AG10803 (cell line): ENCODE measurements around the gene PLA2G6.

Source experiments
- DNase-seq: peaks from one replicate; pipeline ENCODE4 v3.0.0; 2010; ENCODE audit warnings: low read depth
- H3K4me3 ChIP-seq: 2 replicates; pipeline ENCODE4 v1.5.1; 2011; ENCODE audit warnings: mild to moderate bottlenecking, low read length, control low read depth
- TF ChIP-seq, protein P1 (sequence below): conservative IDR thresholded peaks from 2 replicates; pipeline ENCODE4 v1.5.1; 2011; ENCODE audit warnings: mild to moderate bottlenecking, low read length, control low read depth, inconsistent platforms

Gene PLA2G6

DNA sequence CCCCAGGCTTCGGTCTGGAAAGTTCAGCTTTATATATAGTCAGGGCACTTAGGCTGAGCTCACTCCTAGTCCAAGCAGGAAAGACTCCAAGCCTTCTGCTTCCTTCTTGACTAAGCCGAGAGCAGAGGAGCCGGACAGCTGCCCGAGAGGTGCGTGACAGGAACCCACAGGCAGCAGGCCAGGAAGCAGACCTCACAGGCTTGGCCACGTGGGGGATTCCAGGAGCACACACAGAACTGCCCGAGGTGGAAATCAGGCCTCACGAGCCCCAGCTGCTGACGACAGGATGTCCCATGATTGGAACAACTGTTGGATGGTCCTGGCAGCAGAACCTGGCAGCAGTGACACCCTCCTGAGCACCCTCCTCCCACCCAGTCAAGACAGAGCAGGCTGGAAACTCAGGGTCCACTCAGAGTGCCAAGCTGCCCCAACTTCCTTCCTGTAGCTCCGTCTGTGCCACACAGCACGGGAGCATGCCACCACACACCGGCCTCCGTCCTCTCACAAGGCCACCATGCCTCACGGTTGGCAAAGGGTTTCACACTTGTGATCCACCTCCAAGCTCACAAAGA, 5.4 kb downstream of the PLA2G6 start:
- DNase-seq, result peak; percentile 95

DNA sequence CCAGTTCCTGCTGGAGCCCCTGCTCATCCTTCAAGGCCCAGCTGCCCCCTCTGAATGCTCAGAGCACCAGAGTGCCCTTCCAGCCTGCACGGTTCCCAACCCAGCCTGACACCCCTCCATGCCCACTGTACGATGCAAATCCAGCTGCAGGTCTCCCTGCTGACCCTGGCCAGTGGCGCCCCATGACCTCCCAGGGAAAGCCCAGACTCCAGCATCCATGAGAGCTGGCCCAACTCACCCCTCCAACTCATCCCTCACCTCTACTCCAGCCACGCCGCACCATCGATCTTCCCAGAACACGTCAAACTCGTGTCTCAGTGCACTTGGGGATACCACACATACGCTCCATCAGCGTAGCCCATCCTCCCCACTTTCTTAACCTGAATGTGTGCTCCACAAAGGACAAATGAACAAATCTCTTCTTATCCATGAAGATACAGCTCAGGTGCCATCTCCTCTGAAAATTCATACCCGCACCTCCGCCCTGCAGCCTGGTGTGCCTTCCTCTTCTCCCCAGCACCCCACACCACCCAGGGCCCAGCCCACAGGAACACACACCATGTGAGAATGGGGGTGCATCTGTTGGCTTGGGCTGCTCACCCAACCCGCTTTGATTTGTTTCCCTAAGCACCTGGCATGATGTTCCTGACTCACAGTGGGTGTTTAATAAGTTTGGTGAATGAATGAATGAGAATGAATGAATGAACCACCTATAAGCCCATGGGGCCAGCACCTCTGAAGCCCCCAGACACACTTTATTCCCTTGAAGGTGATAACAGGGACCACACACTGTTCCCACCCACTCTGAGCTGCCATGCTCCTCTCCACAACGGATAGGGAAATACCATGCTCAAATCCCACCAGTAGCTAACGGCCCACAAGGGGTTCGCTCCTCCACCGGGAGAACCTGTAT, 6.2 kb downstream of the PLA2G6 start:
- DNase-seq, result no peak
- H3K4me3 ChIP-seq, result no peak overlapping the region
- TF ChIP-seq, protein P1, sequence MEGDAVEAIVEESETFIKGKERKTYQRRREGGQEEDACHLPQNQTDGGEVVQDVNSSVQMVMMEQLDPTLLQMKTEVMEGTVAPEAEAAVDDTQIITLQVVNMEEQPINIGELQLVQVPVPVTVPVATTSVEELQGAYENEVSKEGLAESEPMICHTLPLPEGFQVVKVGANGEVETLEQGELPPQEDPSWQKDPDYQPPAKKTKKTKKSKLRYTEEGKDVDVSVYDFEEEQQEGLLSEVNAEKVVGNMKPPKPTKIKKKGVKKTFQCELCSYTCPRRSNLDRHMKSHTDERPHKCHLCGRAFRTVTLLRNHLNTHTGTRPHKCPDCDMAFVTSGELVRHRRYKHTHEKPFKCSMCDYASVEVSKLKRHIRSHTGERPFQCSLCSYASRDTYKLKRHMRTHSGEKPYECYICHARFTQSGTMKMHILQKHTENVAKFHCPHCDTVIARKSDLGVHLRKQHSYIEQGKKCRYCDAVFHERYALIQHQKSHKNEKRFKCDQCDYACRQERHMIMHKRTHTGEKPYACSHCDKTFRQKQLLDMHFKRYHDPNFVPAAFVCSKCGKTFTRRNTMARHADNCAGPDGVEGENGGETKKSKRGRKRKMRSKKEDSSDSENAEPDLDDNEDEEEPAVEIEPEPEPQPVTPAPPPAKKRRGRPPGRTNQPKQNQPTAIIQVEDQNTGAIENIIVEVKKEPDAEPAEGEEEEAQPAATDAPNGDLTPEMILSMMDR, result no peak

More for the DNA sequence above, 5.4 kb downstream of the PLA2G6 start:
- no peak overlapping the region for H3K4me3 ChIP-seq
- TF ChIP-seq, protein P1, result no peak

DNA sequence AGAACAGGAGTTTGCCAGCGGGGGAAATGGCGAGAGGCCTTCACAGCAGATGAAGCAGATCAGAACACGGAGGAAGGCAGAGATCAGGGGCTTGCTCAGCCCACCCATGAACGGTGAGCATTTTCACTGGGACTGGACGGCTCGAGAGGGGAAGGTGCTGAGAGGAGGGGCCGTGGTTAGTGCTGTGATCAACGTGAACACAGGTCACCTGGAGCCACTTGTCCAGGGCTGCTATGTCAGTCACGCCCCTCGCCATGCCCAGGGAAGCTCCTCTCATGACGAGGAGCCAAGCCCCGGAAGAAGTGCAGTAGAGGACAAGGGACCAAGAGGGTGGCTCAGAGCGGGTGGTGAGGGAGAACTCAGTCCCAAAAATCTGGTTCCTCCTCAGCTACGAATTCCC, 7.0 kb downstream of the PLA2G6 start:
- no peak overlapping the region for H3K4me3 ChIP-seq
- DNase-seq, result no peak
- TF ChIP-seq, protein P1, result no peak

DNA sequence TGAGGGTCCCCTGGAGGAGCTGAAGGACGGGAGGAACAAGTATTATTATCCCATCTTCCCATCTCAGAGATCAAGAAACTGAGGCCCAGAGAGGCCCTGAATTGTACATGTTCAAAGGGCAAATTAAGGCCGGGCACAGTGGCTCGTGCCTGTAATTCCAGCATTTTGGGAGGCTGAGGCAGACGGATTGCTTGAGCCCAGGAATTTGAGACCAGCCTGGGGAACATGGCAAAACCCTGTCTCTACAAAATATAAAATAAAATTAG, 8.1 kb downstream of the PLA2G6 start:
- no peak for DNase-seq
- no peak overlapping the region for H3K4me3 ChIP-seq
- TF ChIP-seq, protein P1, result no peak

DNA sequence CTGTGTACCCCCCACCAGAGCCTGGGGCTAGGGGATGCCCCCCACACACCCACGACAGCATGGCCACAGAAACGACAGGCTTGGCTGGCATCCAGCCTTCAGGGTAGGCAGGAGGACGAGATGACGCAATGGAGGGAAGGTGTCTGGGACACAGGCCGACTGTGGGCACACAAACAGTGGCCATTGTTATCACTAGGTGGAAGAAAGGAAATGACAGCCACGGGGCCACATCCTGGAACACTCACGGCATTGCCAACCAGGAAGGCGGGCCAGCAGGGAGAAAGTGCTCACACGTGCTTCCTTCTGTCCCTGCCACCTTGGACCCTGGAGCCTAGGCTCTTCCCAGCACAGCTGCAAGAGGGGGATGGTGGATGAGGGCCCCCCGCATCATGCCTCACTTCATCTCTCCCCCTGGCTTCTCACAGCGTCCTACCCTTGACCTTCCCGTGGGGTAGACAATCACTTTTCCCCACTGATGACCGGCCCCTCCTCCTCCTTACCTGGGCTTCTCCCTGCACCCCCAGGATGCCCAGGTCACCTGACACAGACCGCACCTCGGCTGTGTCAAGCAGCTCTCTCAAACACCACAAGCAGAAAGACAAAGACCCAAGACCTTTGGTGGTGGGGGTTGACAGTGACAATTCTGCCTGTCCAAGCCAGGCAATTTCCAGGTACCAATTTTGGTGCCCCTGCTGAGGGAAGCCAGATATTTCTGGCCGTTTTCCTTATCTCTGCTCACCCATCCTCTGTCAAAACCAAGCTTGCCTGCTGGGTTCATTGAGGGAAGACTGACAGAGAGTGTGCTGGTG, 8.6 kb downstream of the PLA2G6 start:
- TF ChIP-seq, protein P1, result no peak
- no peak overlapping the region for H3K4me3 ChIP-seq
- DNase-seq, result peak; percentile 40

DNA sequence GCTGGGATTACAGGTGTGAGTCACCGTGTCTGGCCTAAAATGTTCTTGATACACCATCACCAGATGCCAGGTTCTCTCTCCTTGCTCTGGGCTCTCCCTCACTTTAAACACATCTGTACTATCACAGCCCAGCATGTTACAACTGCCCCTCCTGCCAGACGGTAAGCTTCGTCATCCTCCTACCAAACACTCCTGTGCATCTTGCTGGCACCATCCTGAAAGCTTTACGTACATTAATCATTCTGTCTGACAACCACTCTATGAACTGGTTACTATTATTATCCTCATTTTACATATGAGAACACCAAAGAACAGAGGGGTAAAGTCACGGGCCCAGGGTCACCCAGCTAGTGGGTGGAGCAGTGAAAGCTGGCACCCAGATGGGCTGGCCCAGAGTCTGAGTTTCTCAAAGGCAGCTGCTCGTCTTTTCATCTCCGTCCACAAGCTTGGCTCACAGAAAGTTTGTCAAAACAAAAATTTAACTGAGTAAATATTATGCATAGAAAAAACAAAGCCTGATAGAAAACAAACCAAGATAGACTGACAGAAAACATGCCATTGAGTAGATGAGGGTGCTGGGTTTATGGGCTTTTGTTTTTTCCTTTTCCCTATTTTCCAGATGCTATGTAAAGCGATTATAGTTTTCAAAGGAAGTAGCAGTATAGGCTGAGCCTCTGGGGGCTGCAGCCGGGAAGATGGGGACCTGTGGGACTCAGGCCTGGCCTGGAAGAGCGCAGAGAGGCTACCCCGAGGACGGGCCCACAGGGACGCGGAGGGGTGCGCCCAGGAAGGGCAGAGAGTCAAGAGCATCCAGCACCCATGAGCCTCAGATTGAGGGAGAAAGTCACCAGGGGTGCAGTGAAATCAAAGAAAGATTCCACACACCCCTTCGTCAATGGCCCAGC, 9.5 kb downstream of the PLA2G6 start:
- H3K4me3 ChIP-seq, result no peak overlapping the region
- TF ChIP-seq, protein P1, result no peak
- DNase-seq, result no peak
